Inflammatory macrophage (primary cell): ENCODE measurements around the gene EMC7.
"Not testable (repeated sequence)": the region's sequence is repeated elsewhere in the genome, so short reads cannot be mapped to it uniquely, and the experiment has no call there.

Experiments
- DNase-seq, 2 donors: peaks; one replicate each; pipeline ENCODE4 v3.0.0-alpha.2; 2020 to 2022

EMC7 gene

DNA sequence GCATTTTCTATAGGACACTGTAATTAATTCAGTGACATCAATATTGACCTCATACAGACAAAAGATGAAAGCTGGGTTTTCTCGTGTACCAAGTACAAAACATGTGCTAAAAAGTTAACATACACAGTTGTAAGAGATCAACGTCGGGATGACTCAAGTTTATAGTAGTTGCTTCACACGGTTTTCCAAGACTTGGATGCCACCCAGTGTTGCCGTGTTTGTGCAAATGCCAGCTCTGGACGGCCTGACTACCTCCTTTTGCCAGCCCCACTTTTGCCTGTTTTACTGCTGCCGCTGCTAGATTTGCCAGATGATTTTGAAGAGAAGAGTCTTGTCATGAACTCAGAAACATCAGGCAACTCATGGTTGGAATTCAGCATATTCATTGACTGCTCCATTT, 17.6 kb downstream of the EMC7 start:
- DNase-seq = no peak

DNA sequence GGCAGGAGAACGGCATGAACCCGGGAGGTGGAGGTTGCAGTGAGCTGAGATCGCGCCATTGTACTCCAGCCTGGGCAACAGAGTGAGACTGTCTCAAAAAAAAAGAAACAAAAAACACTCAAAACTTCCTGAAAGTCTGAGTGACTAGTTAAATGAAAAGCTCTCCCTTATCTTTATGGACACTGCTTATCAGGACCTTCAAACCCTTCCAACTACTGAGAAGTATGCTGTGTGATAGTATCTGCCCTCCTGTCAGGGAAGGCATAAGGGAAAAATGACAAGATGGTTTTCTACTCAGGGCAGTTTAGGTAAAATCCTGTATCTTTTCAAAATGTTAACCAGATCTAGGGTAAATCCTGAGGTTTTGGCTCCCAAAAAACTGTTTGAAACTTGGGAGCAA, 21.8 kb downstream of the EMC7 start:
- DNase-seq = no peak

DNA sequence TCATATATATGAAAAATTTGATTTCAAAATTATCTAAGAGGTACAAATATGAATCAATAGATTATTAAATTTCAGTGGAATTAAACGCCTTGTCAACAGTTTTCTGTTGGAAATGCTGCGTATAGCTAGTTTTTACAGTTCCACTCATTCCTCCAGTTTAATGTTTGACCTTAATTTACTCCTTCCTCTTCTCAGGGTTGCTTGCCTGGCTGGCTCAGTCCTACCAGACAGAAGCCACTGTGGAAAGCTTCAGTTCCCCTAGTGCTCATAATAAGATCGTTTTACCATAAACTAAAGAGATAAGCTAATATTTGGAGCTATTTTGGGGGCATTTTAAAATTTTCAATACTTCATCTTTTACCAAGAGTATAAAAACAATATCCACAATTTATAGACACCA, 22.8 kb downstream of the EMC7 start:
- no peak for DNase-seq

DNA sequence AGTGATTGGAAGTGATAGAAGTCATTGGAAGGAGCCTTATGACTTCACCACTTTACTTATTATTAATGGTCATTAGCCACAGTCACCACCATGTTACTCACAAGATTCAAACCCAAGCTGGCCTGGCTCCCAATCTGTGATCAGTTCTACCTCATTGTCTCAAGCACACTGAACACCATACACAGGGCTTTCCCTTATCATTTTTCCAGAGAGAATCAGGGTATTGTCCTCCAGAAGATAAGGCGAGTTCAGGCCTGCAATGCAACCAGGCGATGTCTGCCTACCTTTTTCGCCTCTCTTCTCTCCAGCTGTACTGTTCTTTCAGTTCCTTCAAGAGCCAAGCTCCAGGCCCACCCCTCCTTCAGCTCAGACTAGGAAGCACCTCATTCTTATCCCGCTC, 24.9 kb downstream of the EMC7 start:
- DNase-seq = no peak

DNA sequence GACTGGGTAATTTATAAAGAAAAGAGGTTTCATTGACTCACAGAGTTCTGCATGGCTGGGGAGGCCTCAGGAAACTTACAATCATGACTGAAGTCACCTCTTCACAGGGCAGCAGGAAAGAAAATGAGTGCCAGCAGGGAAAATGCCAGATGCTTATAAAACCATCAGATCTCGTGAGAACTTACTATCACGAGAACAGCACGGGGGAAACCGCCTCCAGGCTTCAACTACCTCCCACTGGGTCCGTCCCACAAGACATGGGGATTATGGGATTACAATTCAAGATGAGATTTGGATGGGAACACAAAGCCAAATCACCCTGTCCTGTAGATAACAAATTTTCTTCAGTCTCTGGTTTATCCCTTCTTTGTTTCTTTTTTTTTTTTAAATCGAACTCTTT, 31.7 kb downstream of the EMC7 start:
- no peak for DNase-seq

DNA sequence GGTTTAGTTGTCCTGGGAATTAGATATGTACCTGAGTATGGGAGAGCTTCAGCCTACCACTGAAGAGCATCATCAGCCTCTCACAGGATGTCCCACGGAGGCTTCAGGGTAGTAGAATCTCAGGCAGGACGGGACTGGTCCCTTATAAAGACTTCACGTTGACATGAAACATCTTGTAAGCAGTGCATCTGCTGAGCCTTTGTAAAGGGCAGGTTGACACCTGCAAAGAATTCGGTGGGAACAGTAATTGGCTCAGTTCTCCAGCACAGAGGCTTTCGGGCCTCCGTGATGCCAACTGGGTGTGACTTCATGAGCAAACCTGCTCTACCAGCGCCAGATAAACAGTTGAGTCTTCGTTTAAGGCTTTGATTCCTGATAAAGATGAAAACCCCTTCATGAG, 35.7 kb downstream of the EMC7 start:
- DNase-seq = no peak

DNA sequence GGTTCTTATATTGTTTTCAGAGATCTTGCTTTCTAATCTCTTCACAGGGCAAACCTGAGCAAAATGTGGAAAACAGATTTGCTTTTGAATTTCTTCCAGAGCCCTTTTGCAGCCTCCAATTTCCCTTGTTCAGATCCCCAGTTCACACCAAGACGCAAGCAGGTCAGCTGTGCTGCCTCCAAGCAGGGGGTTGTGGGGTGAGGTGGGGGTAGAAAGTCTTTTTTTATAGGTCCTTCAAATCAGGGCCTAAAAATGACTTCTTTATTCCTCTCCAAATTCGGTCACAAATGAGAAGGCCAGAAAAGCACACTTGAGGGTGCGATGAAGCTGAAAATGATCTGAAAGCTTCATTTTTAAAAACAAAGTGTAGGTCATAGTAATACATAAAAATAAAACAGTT, 36.4 kb downstream of the EMC7 start:
- DNase-seq = no peak

DNA sequence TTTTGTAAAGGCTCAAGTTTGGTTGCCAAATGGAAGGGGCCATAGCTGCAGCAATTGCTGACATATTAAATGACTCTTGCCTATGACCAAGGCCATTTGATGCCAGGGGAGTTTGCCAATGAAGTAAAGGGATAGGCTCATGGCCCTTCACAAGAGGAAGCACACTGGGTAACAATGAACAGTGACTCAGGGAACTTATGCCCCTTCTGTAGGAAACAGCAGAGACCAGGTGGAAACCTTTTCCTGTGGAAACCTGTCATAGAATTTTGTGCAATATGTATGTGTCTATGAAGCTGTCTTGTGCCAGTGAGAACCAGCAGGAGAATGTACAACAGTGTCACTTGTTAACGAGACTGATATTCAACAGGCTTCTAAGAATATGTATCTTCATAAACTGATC, 37.2 kb downstream of the EMC7 start:
- DNase-seq = no peak

DNA sequence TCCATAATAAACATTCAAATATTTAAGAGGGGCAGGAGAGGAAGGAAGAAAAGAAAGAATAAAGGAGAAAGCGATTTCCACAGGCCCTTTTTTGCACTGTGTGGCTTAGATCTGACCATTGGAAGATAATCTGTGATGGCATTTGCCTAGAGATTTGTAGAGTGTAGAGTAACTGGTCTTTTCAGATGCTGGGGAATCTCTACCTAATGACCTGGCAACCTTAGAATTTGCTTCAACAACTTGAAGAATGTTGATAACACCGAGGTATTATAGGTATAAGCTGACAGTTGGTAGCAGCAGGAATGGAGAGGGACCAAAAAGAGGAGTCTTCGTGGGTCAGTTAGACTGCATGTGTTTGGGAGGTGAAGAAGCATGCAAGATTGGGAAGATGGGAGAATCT, 41.7 kb downstream of the EMC7 start:
- DNase-seq = no peak

DNA sequence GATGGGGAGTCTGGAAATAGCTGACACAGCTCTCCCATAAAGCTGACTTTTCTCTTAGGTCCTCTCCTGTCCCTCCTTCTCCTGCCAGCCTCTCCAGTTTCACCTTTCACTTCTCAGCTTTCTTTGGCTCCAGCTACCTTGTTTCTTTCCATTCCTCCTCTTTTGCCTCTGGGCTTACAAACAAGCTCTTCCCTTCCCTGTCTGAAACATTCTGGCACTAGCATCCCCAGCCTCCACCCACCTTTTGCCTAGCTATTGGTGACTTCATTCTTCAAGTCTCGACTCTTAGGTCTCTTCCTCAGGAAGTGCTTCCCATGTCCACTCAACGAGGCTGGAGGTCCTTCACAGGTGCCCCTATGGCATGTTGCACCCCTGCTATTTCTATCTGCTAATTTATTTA, 42.2 kb downstream of the EMC7 start:
- DNase-seq = no peak

DNA sequence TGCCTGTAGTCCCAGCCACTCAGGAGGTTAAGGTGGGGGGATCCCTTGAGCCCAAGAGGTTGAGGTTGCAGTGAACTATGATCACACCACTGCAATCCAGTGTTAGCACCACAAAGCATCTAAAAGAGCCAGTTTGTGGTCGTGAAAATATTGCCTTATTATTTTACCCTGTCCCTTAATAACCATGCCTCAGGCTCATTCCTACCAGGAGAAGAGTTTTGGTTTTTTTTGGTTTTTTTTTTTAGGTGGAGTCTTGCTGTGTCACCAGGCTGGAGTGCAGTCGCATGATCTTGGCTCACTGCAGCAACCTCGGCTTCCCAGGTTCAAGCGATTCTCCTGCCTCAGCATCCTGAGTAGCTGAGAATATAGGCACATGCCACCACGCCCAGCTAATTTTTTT, 44.8 kb downstream of the EMC7 start:
- no peak for DNase-seq

DNA sequence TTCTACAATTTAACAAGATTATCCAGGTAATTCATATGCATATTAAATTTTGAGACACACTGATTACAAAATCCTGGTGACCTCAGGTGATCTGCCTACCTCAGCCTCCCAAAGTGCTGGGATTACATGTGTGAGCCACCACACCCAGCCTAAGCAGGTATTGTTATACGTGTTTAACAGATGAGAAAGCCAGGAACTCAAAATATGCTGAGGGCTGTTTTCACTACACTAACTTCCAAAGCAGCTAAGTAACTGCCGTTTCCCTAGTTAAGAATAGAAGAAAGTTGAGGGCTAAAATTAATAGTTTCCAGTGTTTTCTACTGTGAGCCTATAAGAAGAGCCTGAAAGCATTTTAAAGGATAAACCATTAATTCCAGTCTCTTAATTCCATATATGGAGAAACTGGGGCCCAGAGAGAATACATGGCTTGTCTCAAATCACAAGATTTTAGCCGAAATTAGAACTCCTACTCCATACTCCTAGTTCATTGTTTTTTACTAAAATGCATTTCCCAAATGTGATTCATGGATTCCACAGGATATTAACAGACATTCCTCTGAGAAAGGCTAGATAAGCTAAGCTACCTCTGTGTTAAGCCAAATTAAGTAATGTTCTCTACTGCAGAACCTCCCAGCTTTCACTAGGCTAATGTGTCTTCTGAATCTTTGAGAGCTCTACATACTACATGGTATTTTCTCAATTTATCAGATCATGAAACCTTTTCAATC, 45.6 kb downstream of the EMC7 start:
- DNase-seq = no peak

DNA sequence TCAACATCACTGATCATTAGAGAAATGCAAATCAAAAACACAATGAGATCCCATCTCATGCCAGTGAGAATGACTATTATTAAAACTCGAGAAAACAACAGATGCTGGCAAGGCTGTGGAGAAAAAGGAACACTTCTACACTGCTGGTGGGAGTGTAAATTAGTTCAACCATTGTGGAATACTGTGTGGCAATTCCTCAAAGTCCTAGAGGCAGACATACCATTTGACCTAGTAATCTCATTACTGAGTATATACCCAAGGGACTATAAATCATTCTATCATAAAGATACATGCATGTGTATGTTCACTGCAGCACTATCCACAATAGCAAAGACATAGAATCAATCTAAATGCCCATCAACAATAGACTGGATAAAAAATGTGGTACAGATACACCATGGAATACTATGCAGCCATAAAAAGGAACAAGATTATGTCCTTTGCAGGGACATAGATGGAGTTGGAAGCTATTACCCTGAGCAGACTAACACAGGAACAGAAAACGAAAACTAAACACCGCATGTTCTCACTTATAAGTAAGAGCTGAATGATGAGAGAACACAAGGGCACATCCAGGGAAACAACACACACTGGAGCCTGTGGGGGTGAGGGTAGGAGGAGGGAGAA, 47.5 kb downstream of the EMC7 start:
- DNase-seq = no peak

DNA sequence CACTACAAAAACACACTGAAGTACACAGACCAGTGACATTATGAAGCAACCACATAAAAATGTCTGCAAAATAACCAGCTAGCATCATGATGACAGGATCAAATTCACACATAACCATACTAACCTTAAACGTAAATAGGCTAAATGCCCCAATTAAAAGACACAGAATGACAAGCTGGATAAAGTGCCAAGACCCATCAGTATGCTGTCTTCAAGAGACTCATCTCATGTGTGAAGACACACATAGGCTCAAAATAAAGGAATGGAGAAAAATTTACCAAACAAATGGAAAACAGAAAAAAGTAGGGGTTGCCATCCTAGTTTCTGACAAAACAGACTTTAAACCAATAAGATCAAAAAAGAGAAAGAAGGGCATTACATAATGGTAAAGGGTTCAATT, 51.3 kb downstream of the EMC7 start:
- DNase-seq = not testable (repeated sequence)

DNA sequence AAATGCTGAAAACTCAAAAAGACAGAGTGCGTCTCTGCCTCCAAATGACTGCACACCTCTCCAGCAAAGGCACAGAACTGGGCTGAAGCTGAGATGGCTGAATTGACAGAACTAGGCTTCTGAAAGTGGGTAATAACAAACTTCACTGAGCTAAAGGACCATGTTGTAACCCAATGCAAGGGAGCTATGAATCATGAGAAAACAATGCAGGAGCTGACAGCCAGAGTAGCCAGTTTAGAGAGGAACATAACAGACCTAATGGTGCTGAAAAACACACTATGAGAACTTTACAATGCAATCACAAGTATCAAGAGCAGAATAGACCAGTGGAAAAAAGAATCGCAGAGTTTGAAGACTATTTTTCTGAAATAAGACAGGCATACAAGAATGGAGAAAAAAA, 52.5 kb downstream of the EMC7 start:
- DNase-seq = no peak

DNA sequence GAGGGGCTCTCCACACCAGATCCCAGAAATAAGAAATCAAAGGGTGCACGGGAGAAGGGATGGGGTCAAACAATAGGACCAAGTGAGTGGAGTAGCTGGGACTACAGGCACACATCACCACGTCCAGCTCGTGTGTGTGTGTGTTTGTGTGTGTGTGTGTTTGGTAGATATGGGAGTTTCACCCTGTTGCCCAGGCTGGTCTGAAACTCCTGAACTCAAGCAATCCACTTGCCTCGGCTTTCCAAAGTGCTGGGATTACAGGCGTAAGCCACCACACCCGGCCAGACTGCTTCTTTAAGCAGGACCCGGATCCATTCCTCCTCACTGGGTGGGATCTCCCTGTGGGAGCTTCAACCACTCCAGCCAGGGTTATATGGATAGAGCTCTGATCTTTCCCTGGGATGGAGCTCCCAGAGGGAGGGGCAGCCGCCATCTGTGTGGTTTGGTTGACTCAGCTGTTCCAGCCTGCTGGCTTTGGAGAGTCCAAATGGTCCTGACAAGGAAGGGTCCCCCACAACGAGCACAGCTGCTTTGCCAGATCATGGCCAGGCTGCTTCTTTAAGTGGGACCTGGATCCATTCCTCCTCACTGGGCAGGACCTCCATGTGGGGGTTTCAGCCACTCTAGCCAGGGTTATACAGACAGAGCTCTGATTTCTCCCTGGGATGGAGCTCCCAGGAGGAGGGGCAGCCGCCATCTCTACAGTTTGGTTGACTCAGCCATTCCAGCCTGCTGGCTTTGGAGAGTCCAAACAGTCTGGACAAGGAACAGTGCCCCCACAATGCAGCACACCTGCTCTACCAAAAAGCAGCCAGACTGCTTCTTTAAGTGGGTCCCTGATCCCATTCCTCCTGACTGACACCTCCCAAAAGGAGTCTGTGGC, 53.5 kb downstream of the EMC7 start:
- no peak for DNase-seq

DNA sequence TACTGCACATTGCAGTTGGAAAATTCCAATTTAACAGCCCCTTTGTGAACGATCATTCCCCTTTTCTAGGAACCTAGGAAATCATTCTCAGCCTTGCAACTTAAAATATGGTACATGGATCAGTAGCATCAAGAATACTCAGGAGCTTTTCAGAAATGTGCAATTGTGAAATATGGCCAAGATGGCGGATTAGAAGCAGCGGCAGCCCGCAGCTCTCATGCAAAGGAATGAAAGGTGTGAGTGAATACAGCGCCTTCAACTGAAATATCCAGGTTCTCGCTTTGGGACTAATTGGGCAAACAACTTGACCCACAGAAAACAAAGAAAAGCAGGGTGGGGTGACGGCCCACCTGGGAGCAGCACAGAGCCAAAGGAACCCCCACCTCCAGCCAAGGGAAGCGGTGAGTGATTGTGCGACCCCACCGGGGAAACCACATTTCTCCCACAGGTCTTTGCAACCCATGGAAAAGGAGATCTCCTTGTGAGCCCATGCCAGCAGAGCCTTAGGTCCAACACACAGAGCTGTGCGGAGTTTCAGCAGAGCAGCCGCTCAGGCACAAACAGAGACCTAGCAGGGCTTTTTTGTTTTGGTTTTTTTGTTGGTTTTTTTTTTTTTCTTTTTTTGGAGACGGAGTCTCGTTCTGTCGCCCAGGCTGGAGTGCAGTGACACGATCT, 55.1 kb downstream of the EMC7 start:
- no peak for DNase-seq

DNA sequence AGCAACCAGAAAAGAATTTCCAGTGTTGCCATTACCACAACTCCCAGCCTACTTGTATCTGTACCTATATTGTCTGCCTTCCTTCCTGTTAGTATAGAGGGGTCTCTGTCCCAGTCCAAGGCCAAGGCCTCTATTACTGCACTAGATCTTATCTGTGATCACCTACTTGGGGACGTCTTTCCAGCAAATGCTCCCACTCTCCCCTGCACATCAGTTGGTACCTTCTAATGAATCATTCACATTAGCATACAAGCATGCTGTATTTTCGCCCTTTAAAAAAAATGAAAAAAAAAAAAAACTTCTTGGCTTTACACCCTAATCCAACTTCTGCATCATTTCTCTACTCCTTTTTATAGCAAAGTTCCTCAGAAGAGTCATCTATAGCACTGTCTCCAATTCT, 57.8 kb downstream of the EMC7 start:
- no peak for DNase-seq

DNA sequence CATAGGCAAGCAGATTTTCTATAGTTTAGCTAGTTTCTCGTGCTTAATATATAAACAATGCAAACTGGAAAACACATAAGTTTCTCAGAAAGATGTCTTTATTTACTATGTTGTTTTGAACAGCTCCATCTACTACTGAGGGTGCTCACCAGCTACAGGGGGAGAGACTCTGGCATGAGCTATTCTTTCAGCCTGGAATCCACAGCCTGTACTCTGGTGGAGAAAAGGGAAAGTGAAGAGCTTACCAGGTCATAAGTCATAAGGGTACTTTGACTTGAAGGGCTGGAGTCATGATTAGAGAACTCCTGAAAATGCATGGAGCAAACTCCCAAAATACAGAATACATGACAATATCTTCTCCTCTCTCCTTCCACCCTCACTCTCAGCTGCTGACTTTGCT, 58.3 kb downstream of the EMC7 start:
- no peak for DNase-seq

DNA sequence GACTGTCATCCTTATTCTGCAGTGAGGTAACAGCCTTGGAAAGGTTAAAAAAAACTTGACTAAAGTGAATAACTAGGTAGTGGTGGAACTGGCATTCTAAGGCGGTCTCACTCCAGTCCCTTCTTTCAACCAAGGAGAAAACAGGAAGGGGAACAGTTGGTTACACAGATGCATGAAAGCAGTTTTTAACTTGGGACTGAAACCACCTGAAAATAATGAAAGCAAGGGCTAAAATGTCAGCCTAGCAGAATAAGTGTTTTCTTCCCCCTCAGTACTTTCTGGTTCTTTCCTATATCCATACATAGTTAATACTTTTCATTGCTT, 61.9 kb downstream of the EMC7 start:
- no peak for DNase-seq

DNA sequence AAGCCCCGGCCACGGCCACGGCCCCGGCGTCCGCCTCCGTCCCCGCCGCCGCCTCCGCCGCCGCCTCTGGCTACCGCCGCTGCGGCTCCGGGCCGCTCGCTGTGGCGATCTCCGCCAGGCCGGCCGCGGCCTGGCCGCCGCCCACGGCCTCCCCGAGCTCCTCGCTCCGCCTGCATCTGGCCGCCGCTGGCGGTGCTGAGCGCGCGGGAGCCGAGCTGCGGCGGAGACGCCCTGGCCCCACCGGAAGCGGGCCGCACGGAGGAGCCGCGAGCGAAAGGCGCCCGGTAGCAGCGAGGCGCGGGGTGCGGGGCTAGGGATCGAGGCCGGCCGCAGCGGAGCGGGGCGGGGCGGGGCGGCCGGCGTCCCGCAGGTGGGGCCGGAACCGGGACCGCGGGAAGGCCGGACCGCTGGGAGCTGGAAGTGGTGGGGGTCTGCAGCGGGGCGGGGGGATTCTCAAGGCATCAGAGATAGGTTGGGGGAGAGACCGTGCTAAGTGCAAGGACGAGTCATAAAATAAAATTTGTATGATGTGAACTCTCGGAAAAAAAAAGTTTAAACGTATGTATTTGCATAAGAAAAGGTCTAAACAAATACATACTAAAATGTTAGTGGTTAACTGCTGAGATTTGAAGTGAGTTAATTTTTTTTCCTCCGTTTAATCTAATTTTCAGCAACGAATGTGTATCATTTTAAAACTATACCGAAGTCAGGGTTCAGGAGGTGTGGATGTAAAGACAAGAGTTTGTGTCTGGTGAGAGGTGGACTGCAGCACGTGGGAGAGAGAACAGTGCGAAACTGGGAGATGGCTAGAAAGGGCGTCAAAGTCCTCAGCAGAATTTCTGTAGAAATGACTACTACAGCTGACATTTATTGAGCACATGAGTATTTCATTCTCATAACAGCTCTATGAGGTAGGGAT, 62.5 kb downstream of the EMC7 start, which contains the start of gene AVEN:
Gene AVEN (minus strand): TSS at position 334 of the 919 bp plus-strand sequence. CDS start 158 bp downstream, at position 176.
- peak; percentile 42 to 75 for DNase-seq
